Measurements from ENCODE around the gene CSNK1G1.
"Not testable (repeated sequence)": the region's sequence is repeated elsewhere in the genome, so short reads cannot be mapped to it uniquely, and the experiment has no call there.

CSNK1G1 gene

DNA sequence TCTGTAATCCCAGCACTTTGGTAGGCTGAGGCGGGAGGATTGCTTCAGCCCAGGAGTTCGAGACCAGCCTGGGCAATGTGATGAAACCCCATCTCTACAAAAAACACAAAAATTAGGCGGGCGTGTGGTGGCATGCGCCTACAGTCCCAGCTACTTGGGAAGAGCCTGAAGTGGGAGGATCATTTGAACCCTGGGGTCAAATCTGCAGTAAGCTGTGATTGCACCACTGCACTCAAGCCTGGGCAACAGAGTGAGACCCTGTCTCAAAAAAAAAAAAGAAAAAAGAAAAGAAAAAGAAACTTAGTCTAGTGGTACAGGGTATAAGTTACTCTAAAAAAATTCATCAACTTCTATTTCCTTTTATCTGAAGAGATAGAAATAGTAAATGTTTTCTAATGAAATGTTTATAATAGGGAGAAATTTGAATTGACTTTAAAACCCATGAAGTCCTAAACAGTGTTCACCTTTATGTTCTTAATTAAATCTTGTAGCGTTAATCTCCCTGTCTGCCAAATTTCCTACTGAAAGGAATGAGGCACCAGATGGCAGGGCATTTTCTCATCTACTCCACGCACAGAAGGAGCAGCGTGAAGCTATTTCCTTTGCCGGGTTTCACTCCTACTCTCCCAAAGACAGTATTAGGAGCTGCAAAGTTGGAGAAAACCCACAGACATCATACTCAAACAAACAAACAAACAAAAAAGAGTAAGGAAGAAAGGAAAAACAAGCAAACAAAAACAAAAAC, 23.4 kb upstream of the CSNK1G1 start:
- Histone ChIP-seq H3K36me3 (ENCODE audit: control insufficient read depth, low read length) (peaks cover 59% of the 10 kb centered on the region), H3K27ac (ENCODE audit: low read depth, low read length) (no peak overlapping the region), H3K4me2 (ENCODE audit: low read length) (peak overlapping the region; percentile 89), H4K20me1 (ENCODE audit: control insufficient read depth, insufficient read depth, low read depth, low read length) (0 out of 2 replicates have a peak, but pooled peaks cover 4% of the 10 kb centered on the region), H3K27me3 (ENCODE audit: control insufficient read depth, low read length) (no peaks in the 10 kb centered on the region), H3K4me1 (ENCODE audit: control insufficient read depth, low read length) (peaks cover 27% of the 10 kb centered on the region), H3F3A (ENCODE audit: control insufficient read depth, insufficient read depth) (no peaks in the 10 kb centered on the region), H3K4me3 (ENCODE audit: low read length) (peak overlapping the region; percentile 98), H3K79me2 (ENCODE audit: control insufficient read depth, low read length) (peaks cover 65% of the 10 kb centered on the region), H3K9me2 (replicated peaks; ENCODE audit: control insufficient read depth, low read length) (no peaks in the 10 kb centered on the region), H3K9me3 (ENCODE audit: control insufficient read depth, insufficient read depth, low read length) (no peaks in the 10 kb centered on the region)
- TF ChIP-seq EZH2phosphoT487 (IDR thresholded peaks at IDR 0.05; ENCODE audit: borderline replicate concordance, low read length) = no peak
- TF ChIP-seq, protein P1, sequence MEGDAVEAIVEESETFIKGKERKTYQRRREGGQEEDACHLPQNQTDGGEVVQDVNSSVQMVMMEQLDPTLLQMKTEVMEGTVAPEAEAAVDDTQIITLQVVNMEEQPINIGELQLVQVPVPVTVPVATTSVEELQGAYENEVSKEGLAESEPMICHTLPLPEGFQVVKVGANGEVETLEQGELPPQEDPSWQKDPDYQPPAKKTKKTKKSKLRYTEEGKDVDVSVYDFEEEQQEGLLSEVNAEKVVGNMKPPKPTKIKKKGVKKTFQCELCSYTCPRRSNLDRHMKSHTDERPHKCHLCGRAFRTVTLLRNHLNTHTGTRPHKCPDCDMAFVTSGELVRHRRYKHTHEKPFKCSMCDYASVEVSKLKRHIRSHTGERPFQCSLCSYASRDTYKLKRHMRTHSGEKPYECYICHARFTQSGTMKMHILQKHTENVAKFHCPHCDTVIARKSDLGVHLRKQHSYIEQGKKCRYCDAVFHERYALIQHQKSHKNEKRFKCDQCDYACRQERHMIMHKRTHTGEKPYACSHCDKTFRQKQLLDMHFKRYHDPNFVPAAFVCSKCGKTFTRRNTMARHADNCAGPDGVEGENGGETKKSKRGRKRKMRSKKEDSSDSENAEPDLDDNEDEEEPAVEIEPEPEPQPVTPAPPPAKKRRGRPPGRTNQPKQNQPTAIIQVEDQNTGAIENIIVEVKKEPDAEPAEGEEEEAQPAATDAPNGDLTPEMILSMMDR (IDR thresholded peaks at IDR 0.05; ENCODE audit: low read depth, low read length, poor library complexity, severe bottlenecking) = no peak

DNA sequence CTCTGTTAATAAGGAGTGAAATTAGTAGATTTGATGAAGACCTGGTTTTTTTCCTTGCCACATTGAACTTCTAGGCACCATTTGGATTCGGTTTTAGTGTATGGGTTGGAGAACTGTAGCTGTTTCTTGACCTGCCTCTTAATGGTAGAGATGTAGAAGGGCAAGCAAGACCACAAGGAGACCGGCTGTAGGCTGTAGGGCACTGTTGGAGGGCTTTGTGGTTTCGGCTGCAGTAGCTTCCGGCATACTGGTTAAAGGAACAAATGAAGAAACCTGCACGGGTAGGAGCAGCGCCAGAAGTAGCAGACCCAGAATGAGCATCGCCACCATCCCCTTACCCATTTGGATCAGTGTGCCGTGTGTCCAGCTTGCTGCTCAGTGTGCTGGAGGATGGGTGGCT, 17.4 kb upstream of the CSNK1G1 start:
- TF ChIP-seq, protein P1 (IDR thresholded peaks at IDR 0.05; ENCODE audit: low read depth, low read length, poor library complexity, severe bottlenecking) = no peak
- TF ChIP-seq EZH2phosphoT487 (IDR thresholded peaks at IDR 0.05; ENCODE audit: borderline replicate concordance, low read length) = no peak
- no peaks in the 10 kb centered on the region for H3K27me3 ChIP-seq (ENCODE audit: control insufficient read depth, low read length)
- no peaks in the 10 kb centered on the region for H3K9me2 ChIP-seq (replicated peaks; ENCODE audit: control insufficient read depth, low read length)
- H4K20me1 ChIP-seq (ENCODE audit: control insufficient read depth, insufficient read depth, low read depth, low read length) = peaks cover 8% of the 10 kb centered on the region; the same call in 1 of the 2 replicates
- H3F3A ChIP-seq (ENCODE audit: control insufficient read depth, insufficient read depth) = peaks cover 11% of the 10 kb centered on the region
- peaks cover 86% of the 10 kb centered on the region for H3K79me2 ChIP-seq (ENCODE audit: control insufficient read depth, low read length)
- H3K4me1 ChIP-seq (ENCODE audit: control insufficient read depth, low read length) = peaks cover 4% of the 10 kb centered on the region
- H3K36me3 ChIP-seq (ENCODE audit: control insufficient read depth, low read length) = peaks cover 80% of the 10 kb centered on the region
- H3K4me2 ChIP-seq (ENCODE audit: low read length) = no peak overlapping the region
- no peak overlapping the region for H3K4me3 ChIP-seq (ENCODE audit: low read length)
- no peak overlapping the region for H3K27ac ChIP-seq (ENCODE audit: low read depth, low read length)
- H3K9me3 ChIP-seq (ENCODE audit: control insufficient read depth, insufficient read depth, low read length) = no peaks in the 10 kb centered on the region

DNA sequence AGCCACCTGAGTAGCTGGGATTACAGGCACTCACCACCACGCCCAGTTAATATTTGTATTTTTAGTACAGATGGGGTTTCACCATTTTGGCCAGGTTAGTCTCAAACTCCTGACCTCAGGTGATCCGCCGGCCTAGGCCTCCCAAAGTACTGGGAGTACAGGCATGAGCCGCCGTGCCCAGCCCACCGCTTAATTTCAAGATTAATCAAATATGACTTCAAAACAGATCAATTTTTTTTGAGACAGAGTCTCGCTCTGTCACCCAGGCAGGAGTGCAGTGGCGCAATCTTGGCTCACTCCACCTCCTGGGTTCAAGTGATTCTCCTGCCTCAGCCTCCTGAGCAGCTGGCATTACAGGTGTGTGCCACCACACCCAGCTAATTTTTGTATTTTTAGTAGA, 15.4 kb upstream of the CSNK1G1 start:
- Histone ChIP-seq H3K79me2 (ENCODE audit: control insufficient read depth, low read length) (peaks cover 72% of the 10 kb centered on the region), H3K36me3 (ENCODE audit: control insufficient read depth, low read length) (peaks cover 85% of the 10 kb centered on the region), H4K20me1 (ENCODE audit: control insufficient read depth, insufficient read depth, low read depth, low read length) (peaks cover 11% of the 10 kb centered on the region; the same call in 1 of the 2 replicates), H3F3A (ENCODE audit: control insufficient read depth, insufficient read depth) (peaks cover 12% of the 10 kb centered on the region)
- H3K9me3 ChIP-seq (ENCODE audit: control insufficient read depth, insufficient read depth, low read length); H3K4me1 ChIP-seq (ENCODE audit: control insufficient read depth, low read length); H3K4me2 ChIP-seq (ENCODE audit: low read length); H3K9me2 ChIP-seq (replicated peaks; ENCODE audit: control insufficient read depth, low read length); H3K4me3 ChIP-seq (ENCODE audit: low read length); H3K27me3 ChIP-seq (ENCODE audit: control insufficient read depth, low read length); H3K27ac ChIP-seq (ENCODE audit: low read depth, low read length): not testable (repeated sequence)

DNA sequence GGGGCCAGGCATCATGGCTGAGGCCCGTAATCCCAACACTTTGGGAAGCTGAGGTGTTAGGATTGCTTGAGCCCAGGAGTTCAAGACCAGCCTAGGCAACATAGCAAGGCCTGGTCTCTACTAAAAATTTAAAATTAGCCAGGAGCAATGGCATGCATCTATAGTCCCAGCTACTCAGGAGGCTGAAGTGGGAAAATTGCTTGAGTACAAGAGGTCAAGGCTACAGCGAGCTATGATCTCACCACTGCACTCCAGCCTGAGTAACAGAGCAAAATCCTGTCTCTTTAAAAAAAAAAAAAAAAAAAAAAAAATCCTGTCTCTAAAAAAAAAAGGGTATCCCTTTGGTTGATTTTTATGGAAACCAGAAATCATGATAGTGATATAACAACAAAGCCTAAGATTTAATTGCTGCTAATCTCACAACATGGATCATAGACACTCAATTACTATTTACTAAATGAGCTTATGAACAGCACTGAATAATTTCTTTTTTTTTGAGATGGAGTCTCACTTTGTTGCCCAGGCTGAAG, 13.2 kb upstream of the CSNK1G1 start:
- Histone ChIP-seq H3K9me2 (replicated peaks; ENCODE audit: control insufficient read depth, low read length) (no peaks in the 10 kb centered on the region), H3F3A (ENCODE audit: control insufficient read depth, insufficient read depth) (peaks cover 21% of the 10 kb centered on the region), H3K27me3 (ENCODE audit: control insufficient read depth, low read length) (no peaks in the 10 kb centered on the region), H3K4me2 (ENCODE audit: low read length) (no peak overlapping the region), H3K79me2 (ENCODE audit: control insufficient read depth, low read length) (peaks cover 51% of the 10 kb centered on the region), H3K27ac (ENCODE audit: low read depth, low read length) (no peak overlapping the region), H4K20me1 (ENCODE audit: control insufficient read depth, insufficient read depth, low read depth, low read length) (peaks cover 11% of the 10 kb centered on the region; the same call in 1 of the 2 replicates), H3K9me3 (ENCODE audit: control insufficient read depth, insufficient read depth, low read length) (no peaks in the 10 kb centered on the region), H3K36me3 (ENCODE audit: control insufficient read depth, low read length) (peaks cover 78% of the 10 kb centered on the region), H3K4me3 (ENCODE audit: low read length) (no peak overlapping the region), H3K4me1 (ENCODE audit: control insufficient read depth, low read length) (no peaks in the 10 kb centered on the region)
- TF ChIP-seq, protein P1 (IDR thresholded peaks at IDR 0.05; ENCODE audit: low read depth, low read length, poor library complexity, severe bottlenecking) = no peak
- TF ChIP-seq EZH2phosphoT487 (IDR thresholded peaks at IDR 0.05; ENCODE audit: borderline replicate concordance, low read length) = no peak
